Stromal cell of bone marrow (primary cell): Measurements from ENCODE around the gene SPOCK3.
"Not testable (repeated sequence)": the region's sequence is repeated elsewhere in the genome, so short reads cannot be mapped to it uniquely, and the experiment has no call there.

Experiments used
- DNase-seq: peaks from one replicate; pipeline ENCODE4 v3.0.0-alpha.2; 2012; ENCODE audit warnings: low read depth

Gene SPOCK3

GRCh38 chr4:167035390-167035789, 198.9 kb downstream of the SPOCK3 start:
- no peak for DNase-seq

GRCh38 chr4:167034983-167035382, 199.3 kb downstream of the SPOCK3 start:
- no peak for DNase-seq

- DNase-seq = no peak
Measured at GRCh38 chr4:167032871-167033270, 201.4 kb downstream of the SPOCK3 start.

- no peak for DNase-seq
Measured at GRCh38 chr4:167031534-167032156, 202.6 kb downstream of the SPOCK3 start.

GRCh38 chr4:167028976-167029375, 205.3 kb downstream of the SPOCK3 start:
- DNase-seq = no peak

GRCh38 chr4:167025670-167026069, 208.6 kb downstream of the SPOCK3 start:
- no peak for DNase-seq

GRCh38 chr4:167023364-167023925, 210.8 kb downstream of the SPOCK3 start:
- no peak for DNase-seq

- DNase-seq = peak; percentile 30
Measured at GRCh38 chr4:167021545-167022155, 212.6 kb downstream of the SPOCK3 start.

GRCh38 chr4:167020410-167020809, 213.9 kb downstream of the SPOCK3 start:
- no peak for DNase-seq

GRCh38 chr4:167014944-167015343, 219.3 kb downstream of the SPOCK3 start:
- DNase-seq = no peak

- DNase-seq = no peak
Measured at GRCh38 chr4:167003326-167003725, 231.0 kb downstream of the SPOCK3 start.

- no peak for DNase-seq
Measured at GRCh38 chr4:167000141-167000852, 234.0 kb downstream of the SPOCK3 start.

GRCh38 chr4:166996216-166996615, 238.1 kb downstream of the SPOCK3 start:
- no peak for DNase-seq

- no peak for DNase-seq
Measured at GRCh38 chr4:166994686-166995085, 239.6 kb downstream of the SPOCK3 start.

- no peak for DNase-seq
Measured at GRCh38 chr4:166991006-166991561, 243.2 kb downstream of the SPOCK3 start.

- no peak for DNase-seq
Measured at GRCh38 chr4:166989886-166990285, 244.4 kb downstream of the SPOCK3 start.

- no peak for DNase-seq
Measured at GRCh38 chr4:166987026-166987425, 247.3 kb downstream of the SPOCK3 start.

- DNase-seq = no peak
Measured at GRCh38 chr4:166981847-166982246, 252.4 kb downstream of the SPOCK3 start.

GRCh38 chr4:166980419-166980818, 253.9 kb downstream of the SPOCK3 start:
- DNase-seq = no peak

- no peak for DNase-seq
Measured at GRCh38 chr4:166977596-166977995, 256.7 kb downstream of the SPOCK3 start.

GRCh38 chr4:166972071-166972470, 262.2 kb downstream of the SPOCK3 start:
- DNase-seq = no peak

GRCh38 chr4:166968219-166968618, 266.1 kb downstream of the SPOCK3 start:
- not testable (repeated sequence) for DNase-seq

GRCh38 chr4:166965562-166965961, 268.7 kb downstream of the SPOCK3 start:
- no peak for DNase-seq
